Activated naive CD8-positive, alpha-beta T cell treated with anti-CD3 and anti-CD28 coated beads, Interleukin-2, amount 10 ng/mL, durations not matched to agents 7 days and 5 days (primary cell): ENCODE results near the gene RAB11FIP3. TPM values are rescaled to one million over a fixed set of nuclear protein-coding genes. Genes with fewer than 3 reads are reported as not detected.
"Not testable (repeated sequence)": the region's sequence is repeated elsewhere in the genome, so short reads cannot be mapped to it uniquely, and the experiment has no call there.

Experiments used
- ATAC-seq: fragments of 150-1000 bp; cut with Tn5 transposase; one replicate; pipeline ENCODE4 v1.10.0; 2021; ENCODE audit warnings: low read depth, moderate library complexity
- POLR2A ChIA-PET: fragments of 350-600 bp; sonication (Branson Sonifier 250); formaldehyde crosslinking; loops from one replicate; lab custom pipeline; 2021; ENCODE audit warnings: antibody characterized with exemption; lab: Charles Lee
- DNase-seq: peaks from one replicate; pipeline ENCODE4 v3.0.0; 2021
- H3K27ac Mint-ChIP-seq: one replicate; pipeline ENCODE4 v1.8.0; 2022; ENCODE audit warnings: mild to moderate bottlenecking, mixed read lengths
- H3K27me3 Mint-ChIP-seq: one replicate; pipeline ENCODE4 v1.8.0; 2022; ENCODE audit warnings: mild to moderate bottlenecking, moderate library complexity, mixed read lengths
- H3K36me3 Mint-ChIP-seq: one replicate; pipeline ENCODE4 v1.8.0; 2021; ENCODE audit warnings: mild to moderate bottlenecking, mixed read lengths
- H3K4me1 Mint-ChIP-seq: one replicate; pipeline ENCODE4 v1.8.0; 2021; ENCODE audit warnings: mixed read lengths
- H3K4me3 Mint-ChIP-seq: one replicate; pipeline ENCODE4 v1.8.0; 2022; ENCODE audit warnings: mild to moderate bottlenecking, moderate library complexity, mixed read lengths
- H3K9me3 Mint-ChIP-seq: one replicate; pipeline ENCODE4 v1.8.0; 2021; ENCODE audit warnings: mixed read lengths
- total RNA-seq, 2 experiments: library from RNA; stranded (reverse); gene quantifications; one replicate each; pipeline ENCODE4 v1.2.3, GENCODE V29; 2021

Gene RAB11FIP3
- total RNA-seq, 2 experiments from 2014 or later = 28.8 to 29.3 TPM

DNA sequence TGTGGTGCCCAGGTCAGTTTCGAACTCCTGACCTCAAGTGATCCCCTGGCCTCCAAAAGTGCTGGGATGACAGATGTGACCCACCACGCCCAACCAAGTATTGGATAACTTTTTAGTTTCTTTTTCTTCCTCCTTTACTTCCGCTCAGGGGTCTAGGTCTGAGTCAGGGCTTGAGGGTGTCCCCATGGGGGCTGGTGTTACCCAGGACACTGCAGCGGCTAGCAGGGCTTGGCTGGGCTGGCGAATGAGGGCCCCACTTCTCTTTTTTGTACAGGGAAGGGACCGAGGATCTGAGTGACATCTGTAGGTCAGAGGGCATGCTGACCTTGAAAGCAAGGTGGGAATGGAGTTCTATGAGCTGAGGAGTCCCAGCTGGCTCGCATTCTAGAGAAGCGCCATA, 24.9 kb downstream of the RAB11FIP3 start:
- POLR2A ChIA-PET = no interaction called here
- Mint-ChIP-seq H3K36me3 (no peaks in the 10 kb centered on the region), H3K27me3 (no peaks in the 10 kb centered on the region), H3K9me3 (no peaks in the 10 kb centered on the region), H3K4me1 (peaks cover 4% of the 10 kb centered on the region), H3K4me3 (no peak overlapping the region), H3K27ac (no peak overlapping the region)
- ATAC-seq (no peak), DNase-seq (no peak)

DNA sequence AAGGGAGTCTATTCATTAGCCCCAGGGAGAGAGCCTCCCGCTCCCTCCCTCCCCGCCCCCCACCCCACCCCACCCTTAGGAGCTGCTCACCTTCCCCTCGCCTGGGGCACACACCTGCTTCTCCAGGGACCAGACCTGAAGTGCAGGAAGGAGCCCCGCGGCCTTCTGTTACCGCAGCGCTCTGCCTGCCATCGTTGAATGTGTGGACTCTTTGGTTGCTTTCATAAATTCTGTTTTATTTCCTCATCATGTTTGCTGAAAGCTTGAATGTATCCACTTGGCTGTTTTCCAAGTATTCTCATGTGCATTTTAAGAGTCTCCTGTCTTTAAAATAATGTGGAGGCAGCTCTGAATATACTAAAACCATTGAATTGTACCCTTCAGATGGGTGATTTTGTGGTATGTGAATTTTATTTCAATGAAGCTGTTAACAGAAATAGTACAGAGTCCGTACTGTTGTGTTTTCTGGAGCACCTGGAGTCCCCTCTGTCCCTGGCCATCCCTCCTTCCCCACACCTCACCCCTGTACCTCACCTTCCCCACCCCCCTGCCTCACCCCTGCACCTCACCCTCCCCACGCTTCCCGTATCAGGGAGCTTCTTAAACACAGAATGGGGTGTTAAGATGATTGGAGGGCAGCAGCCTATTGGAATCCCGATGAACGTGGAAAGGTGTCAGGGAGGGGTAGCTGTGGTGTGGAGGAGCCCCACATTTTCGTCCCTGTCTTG, 25.5 kb downstream of the RAB11FIP3 start:
- no peak for ATAC-seq
- Mint-ChIP-seq H3K4me1 (peaks cover 4% of the 10 kb centered on the region), H3K27me3 (no peaks in the 10 kb centered on the region), H3K9me3 (no peaks in the 10 kb centered on the region), H3K4me3 (no peak overlapping the region), H3K36me3 (no peaks in the 10 kb centered on the region), H3K27ac (no peak overlapping the region)
- no peak for DNase-seq
- POLR2A ChIA-PET = interaction anchor here (0.6 kb wide), 1 partner anchor 258 kb away, joined by 3 read pairs; no protein-coding TSS in a partner anchor

DNA sequence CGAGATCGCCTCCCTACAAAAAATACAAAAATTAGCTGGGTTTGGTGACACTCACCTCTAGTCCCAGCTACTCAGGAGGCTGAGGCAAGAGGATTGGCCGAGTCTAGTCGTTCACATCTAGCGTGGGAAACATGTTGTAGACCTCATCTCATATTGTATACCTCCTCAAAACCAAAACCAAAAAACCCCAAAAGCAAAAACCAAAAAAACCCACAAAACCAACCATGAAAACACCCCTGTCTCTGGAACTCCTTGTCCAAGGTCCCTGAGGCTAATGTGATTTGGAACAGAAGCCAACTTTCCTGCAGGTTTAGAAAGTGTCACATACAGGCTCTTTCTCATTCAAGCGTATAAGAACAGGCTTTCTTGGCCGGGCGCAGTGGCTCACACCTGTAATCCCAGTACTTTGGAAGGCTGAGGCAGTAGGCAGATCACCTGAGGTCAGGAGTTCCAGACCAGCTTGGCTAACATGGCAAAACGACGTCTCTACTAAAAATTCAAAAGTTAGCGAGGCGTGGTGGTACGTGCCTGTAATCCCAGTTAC, 29.0 kb downstream of the RAB11FIP3 start:
- POLR2A ChIA-PET = no interaction called here
- Mint-ChIP-seq H3K4me1 (peaks cover 4% of the 10 kb centered on the region), H3K27me3 (no peaks in the 10 kb centered on the region), H3K36me3 (no peaks in the 10 kb centered on the region), H3K9me3 (no peaks in the 10 kb centered on the region), H3K4me3 (no peak overlapping the region), H3K27ac (no peak overlapping the region)
- ATAC-seq = no peak
- no peak for DNase-seq

DNA sequence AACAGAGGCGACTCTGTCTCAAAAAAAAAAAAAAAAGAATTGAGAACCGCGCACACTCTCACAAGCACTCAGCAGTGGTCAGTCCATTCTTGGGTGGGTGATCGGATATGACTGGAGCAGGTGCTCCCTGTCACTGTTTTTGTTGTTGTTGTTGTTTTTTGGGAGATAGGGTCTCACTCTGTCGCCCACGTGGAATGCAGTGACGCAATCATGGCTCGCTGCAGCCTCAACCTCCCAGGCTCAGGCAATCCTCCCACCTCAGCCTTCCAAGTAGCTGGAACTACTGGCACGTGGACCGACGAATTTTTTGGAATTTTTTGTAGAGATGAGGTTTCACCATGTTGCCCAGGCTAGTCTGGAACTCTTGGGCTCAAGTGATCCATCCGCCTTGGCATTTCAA, 30.0 kb downstream of the RAB11FIP3 start:
- H3K4me3 Mint-ChIP-seq = no peak overlapping the region
- POLR2A ChIA-PET = interaction anchor here (0.6 kb wide), 1 partner anchor 418 kb away, joined by 3 read pairs; no protein-coding TSS in a partner anchor
- ATAC-seq (no peak), DNase-seq (no peak)
- H3K27ac Mint-ChIP-seq = no peak overlapping the region
- H3K9me3 Mint-ChIP-seq = no peaks in the 10 kb centered on the region
- H3K4me1 Mint-ChIP-seq = peaks cover 4% of the 10 kb centered on the region
- H3K36me3 Mint-ChIP-seq = no peaks in the 10 kb centered on the region
- H3K27me3 Mint-ChIP-seq = no peaks in the 10 kb centered on the region

DNA sequence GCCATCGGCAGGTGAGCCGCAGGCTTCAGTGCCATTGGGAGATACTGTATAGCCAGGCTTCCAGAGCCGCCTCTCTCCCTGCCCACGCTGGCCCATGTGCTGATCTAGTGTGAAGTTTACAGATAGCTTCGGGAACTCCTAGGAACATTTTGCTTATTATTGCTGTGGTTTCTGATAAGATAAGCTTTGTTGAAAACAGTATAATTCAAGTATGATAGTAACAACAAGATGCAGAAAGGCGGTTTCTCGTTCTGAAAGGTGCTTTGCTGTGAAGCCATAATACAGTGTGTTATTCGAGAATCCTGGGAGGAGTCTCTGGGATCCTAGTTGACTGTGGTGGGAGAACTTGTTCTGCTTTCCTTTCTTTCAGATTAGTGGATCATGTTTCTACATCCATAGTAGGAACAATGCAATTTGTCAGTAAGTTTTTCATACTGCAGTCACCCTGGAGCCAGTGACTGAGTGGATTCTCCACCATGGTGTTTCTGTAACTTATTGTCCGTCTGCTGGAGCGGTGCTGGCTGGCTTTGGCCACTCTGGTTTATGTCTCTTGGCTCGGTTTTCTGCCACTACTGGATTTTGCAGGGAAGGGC, 31.5 kb downstream of the RAB11FIP3 start:
- no peaks in the 10 kb centered on the region for H3K36me3 Mint-ChIP-seq
- H3K27me3 Mint-ChIP-seq = no peaks in the 10 kb centered on the region
- H3K4me3 Mint-ChIP-seq = no peak overlapping the region
- no peak for DNase-seq
- H3K4me1 Mint-ChIP-seq = peaks cover 4% of the 10 kb centered on the region
- POLR2A ChIA-PET = no interaction called here
- H3K27ac Mint-ChIP-seq = no peak overlapping the region
- H3K9me3 Mint-ChIP-seq = no peaks in the 10 kb centered on the region
- no peak for ATAC-seq

DNA sequence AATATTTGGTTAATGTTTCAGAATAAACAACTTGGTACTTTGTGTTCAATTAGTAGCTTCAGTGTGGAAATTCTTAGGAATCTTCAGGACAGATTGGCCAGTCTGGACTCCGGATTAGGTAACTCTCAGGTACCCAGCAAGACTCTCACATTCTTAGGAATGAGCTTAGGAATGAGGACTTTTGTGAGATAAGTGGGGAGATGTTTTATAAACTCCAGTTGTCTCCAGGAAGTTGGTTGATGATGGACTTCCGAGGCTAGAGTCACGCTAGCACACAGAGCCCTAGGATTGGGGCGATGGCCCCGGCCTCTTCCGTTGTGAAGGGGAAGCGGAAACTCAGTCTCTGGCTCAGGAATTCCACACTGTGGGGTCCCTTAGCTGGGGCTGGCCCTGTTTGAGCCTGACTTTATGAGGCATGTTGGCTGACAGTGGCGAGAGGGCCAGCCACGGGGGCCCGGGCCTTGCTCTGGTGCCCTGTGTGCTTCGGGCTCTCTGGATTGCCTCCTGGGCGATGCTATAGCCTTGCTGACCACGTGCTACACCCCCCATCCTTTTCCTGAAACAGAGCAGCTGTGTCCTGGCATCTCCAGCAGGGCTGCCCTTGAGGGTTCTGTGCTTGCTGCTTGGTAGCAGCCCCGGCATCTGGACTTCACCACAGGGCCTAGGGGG, 32.4 kb downstream of the RAB11FIP3 start:
- peaks cover 4% of the 10 kb centered on the region for H3K4me1 Mint-ChIP-seq
- H3K36me3 Mint-ChIP-seq = no peaks in the 10 kb centered on the region
- no peaks in the 10 kb centered on the region for H3K27me3 Mint-ChIP-seq
- ATAC-seq = no peak
- H3K9me3 Mint-ChIP-seq = no peaks in the 10 kb centered on the region
- H3K4me3 Mint-ChIP-seq = no peak overlapping the region
- no peak for DNase-seq
- H3K27ac Mint-ChIP-seq = no peak overlapping the region
- POLR2A ChIA-PET = no interaction called here

DNA sequence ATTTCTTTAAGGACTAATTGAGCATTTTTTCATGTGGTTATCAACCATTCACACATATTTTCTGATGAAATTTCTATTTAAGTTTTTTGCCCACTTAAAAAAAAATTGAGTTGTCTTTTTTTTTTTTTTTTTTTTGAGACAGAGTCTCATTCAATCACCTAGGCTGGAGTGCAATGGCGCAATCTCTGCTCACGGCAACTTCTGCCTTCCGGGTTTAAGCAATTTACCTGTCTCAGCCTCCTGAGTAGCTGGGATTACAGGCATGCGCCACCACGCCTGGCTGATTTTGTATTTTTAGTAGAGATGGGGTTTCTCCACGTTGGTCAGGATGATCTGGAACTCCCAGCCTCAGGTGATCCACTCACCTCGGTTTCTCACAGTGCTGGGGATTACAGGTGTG, 34.3 kb downstream of the RAB11FIP3 start:
- no peaks in the 10 kb centered on the region for H3K4me1 Mint-ChIP-seq
- DNase-seq (no peak), ATAC-seq (no peak)
- H3K27me3 Mint-ChIP-seq = no peaks in the 10 kb centered on the region
- H3K36me3 Mint-ChIP-seq = no peaks in the 10 kb centered on the region
- no peak overlapping the region for H3K27ac Mint-ChIP-seq
- H3K4me3 Mint-ChIP-seq = no peak overlapping the region
- POLR2A ChIA-PET = interaction anchor here (0.7 kb wide), 1 partner anchor 10 kb away, joined by 5 read pairs; no protein-coding TSS in a partner anchor
- no peaks in the 10 kb centered on the region for H3K9me3 Mint-ChIP-seq

DNA sequence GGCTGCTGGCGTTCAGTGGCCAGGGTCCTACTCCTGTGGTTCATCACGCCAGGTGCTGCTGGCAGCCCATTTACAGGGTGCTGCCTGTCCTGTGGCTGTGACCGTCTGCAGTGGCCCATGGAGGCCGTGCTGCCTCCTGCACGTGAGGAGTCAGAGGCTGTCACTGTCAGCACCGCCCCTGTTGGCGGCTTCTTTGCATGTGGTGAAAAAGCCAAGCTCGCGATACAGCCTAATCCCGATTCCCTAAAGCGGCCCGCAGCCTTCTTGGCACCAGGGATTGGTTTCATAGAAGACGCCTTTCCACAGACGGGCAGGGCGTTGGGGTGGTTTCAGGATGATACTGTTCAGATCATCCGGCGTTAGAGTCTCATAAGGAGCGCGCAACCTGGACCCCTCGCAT, 35.3 kb downstream of the RAB11FIP3 start:
- H3K4me1 Mint-ChIP-seq = no peaks in the 10 kb centered on the region
- H3K27me3 Mint-ChIP-seq = no peaks in the 10 kb centered on the region
- ATAC-seq (no peak), DNase-seq (no peak)
- POLR2A ChIA-PET = no interaction called here
- H3K9me3 Mint-ChIP-seq = no peaks in the 10 kb centered on the region
- no peak overlapping the region for H3K27ac Mint-ChIP-seq
- no peak overlapping the region for H3K4me3 Mint-ChIP-seq
- no peaks in the 10 kb centered on the region for H3K36me3 Mint-ChIP-seq

DNA sequence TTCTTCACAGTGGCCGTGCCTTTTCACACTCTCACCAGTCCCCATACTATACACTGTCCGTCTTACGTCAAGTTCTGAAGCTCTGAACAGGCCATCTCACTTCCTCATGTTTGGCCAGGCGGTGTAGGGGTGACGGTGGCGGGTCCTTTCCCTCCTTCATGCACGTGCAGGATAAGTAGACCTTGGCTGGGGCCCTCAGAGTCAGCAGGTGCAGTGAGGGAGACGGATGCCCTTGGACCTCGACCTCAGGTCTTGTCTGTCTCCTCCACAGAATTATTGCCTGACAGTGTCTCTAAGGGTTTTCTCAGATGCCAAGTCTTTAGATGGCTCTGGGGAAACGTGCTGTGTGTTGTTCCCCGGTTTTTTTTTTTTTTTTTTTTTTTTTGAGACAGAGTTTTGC, 37.6 kb downstream of the RAB11FIP3 start:
- no peaks in the 10 kb centered on the region for H3K36me3 Mint-ChIP-seq
- H3K9me3 Mint-ChIP-seq = no peaks in the 10 kb centered on the region
- H3K27me3 Mint-ChIP-seq = no peaks in the 10 kb centered on the region
- ATAC-seq (no peak), DNase-seq (no peak)
- H3K27ac Mint-ChIP-seq = no peak overlapping the region
- no peak overlapping the region for H3K4me3 Mint-ChIP-seq
- no peaks in the 10 kb centered on the region for H3K4me1 Mint-ChIP-seq
- POLR2A ChIA-PET = no interaction called here

DNA sequence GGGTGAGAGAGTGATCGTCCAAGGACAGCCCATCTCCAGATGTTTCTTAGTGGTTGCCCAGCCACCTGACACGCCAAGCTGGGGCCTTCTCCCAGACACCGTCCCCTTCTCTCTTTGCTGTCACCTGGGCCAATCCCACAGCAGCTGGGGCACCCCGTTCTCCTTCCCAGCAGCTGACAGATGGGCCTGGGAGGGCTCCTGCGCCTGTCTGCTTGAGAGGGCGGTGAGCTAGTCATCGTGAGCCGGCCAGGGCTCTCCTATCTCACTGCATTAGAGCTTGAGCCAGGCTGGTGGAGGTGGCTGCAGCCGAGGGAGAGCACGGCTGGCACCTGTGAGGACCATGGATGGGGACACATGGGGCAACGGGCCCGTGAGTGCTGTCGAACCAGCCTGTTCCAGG, 41.2 kb downstream of the RAB11FIP3 start:
- no peak overlapping the region for H3K4me3 Mint-ChIP-seq
- DNase-seq = no peak

DNA sequence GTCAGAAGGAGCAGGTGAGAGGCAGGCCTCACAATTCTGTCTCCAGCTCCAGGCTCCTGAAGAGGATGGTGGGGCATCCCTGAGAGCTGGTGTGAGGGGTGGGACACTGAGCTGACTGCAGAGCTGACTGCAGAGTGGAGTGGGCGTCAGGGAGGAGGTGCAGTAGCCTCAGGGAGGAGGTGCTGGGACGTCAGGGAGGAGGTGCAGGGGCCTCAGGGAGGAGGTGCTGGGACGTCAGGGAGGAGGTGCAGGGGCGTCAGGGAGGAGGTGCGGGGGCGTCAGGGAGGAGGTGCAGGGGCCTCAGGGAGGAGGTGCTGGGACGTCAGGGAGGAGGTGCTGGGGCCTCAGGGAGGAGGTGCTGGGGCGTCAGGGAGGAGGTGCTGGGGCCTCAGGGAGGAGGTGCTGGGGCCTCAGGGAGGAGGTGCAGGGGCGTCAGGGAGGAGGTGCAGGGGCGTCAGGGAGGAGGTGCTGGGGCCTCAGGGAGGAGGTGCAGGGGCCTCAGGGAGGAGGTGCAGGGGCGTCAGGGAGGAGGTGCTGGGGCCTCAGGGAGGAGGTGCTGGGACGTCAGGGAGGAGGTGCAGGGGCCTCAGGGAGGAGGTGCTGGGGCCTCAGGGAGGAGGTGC, 41.9 kb downstream of the RAB11FIP3 start:
- H3K9me3 Mint-ChIP-seq, H3K27ac Mint-ChIP-seq, H3K36me3 Mint-ChIP-seq, H3K27me3 Mint-ChIP-seq, DNase-seq, H3K4me3 Mint-ChIP-seq, H3K4me1 Mint-ChIP-seq, ATAC-seq, POLR2A ChIA-PET: not testable (repeated sequence)

More for the DNA sequence above, 41.2 kb downstream of the RAB11FIP3 start:
- Mint-ChIP-seq H3K36me3 (no peaks in the 10 kb centered on the region), H3K4me1 (no peaks in the 10 kb centered on the region), H3K27me3 (no peaks in the 10 kb centered on the region), H3K27ac (no peak overlapping the region), H3K9me3 (no peaks in the 10 kb centered on the region)
- no peak for ATAC-seq
- POLR2A ChIA-PET = no interaction called here

DNA sequence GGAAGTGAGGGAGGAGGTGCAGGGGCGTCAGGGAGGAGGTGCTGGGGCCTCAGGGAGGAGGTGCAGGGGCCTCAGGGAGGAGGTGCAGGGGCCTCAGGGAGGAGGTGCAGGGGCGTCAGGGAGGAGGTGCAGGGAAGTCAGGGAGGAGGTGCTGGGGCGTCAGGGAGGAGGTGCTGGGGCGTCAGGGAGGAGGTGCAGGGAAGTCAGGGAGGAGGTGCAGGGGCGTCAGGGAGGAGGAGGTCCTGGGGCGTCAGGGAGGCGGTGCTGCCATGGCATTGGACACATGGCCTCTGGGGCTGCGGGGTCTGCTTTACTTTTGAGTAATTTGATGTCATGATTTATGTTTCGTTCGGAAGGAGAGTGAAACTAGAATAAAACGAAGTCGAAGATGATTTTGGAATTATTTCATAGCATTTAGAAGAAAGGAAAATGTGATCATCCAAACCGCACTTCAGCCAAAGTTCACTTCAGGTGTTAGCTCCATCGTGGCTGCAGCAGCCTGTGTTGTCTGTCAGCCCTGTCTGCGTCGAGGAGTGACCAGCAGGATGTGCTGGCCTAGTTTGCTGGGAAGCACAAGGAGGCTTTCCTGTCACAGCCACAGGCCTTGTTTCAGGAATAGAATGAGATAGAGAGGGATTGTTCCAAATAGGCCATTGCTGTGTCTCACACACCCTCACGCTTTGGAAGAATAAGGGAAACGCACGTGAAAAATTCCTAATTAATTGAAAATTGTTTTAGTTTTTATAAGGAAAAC, 42.8 kb downstream of the RAB11FIP3 start:
- ATAC-seq = no peak
- H3K9me3 Mint-ChIP-seq = no peaks in the 10 kb centered on the region
- no peaks in the 10 kb centered on the region for H3K36me3 Mint-ChIP-seq
- H3K27me3 Mint-ChIP-seq = no peaks in the 10 kb centered on the region
- POLR2A ChIA-PET = no interaction called here
- H3K4me3 Mint-ChIP-seq = no peak overlapping the region
- no peaks in the 10 kb centered on the region for H3K4me1 Mint-ChIP-seq
- no peak for DNase-seq
- no peak overlapping the region for H3K27ac Mint-ChIP-seq

DNA sequence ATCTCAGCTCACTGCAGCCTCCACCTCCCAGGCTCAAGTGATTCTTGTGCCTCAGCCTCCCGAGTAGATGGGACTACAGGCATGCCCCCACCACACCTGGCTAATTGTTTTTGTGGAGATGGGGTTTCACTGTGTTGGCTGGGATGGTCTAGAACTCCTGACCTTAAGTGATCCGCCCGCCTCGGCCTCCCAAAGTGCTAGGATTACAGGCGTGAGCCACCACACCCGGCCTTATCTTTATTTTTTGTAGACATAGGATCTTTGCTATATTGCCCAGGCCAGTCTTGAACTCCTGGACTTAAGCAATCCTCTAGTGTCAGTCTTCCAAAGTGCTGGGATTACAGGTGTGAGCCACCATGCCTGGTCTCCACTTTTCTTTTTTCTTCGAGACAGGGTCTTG, 44.0 kb downstream of the RAB11FIP3 start:
- H3K27ac Mint-ChIP-seq, DNase-seq, ATAC-seq, H3K27me3 Mint-ChIP-seq, H3K36me3 Mint-ChIP-seq, H3K4me3 Mint-ChIP-seq, H3K9me3 Mint-ChIP-seq, H3K4me1 Mint-ChIP-seq: not testable (repeated sequence)
- POLR2A ChIA-PET = interaction anchor here (0.6 kb wide), 1 partner anchor 10 kb away, joined by 5 read pairs; no protein-coding TSS in a partner anchor
